Mucosa of descending colon (tissue), 3 donors: ENCODE results near the gene SPAG16. TPM values are rescaled to one million over a fixed set of nuclear protein-coding genes. Genes with fewer than 3 reads are reported as not detected.

ENCODE experiments used
- ATAC-seq: fragments of 200-7000 bp; cut with Tn5 transposase; one replicate; pipeline ENCODE4 v1.9.1; 2020; ENCODE audit warnings: mild to moderate bottlenecking, moderate library complexity
- DNase-seq, 3 donors: peaks; one replicate each; pipeline ENCODE4 v3.0.0-alpha.2; 2020
- H3K36me3 ChIP-seq: fragments of 200-600 bp; one replicate; pipeline ENCODE4 v1.8.0; 2021; ENCODE audit warnings: low read depth, mild to moderate bottlenecking
- H3K4me1 ChIP-seq: fragments of 200-600 bp; one replicate; pipeline ENCODE4 v1.8.0; 2021; ENCODE audit warnings: low read depth, mild to moderate bottlenecking
- H3K4me3 ChIP-seq: fragments of 200-600 bp; one replicate; pipeline ENCODE4 v1.8.0; 2021; ENCODE audit warnings: mild to moderate bottlenecking
- H3K9me3 ChIP-seq: fragments of 200-600 bp; one replicate; pipeline ENCODE4 v1.8.0; 2021; ENCODE audit warnings: mild to moderate bottlenecking
- intact Hi-C, 2 donors: fragments of 100-400 bp; cut with DNase I in 1 of 2; cut with micrococcal nuclease in 1 of 2; formaldehyde crosslinking; loops; one replicate each; pipeline versions ENCODE4 v1.11.0 to v1.11.1; 2022; cut with DNase I, micrococcal nuclease
- total RNA-seq, 3 donors: library from RNA; stranded (reverse); fragmentation: NEBNext Ultra II Directional in 2 of 3; extraction: Animal tissue kit (Norgen Biotek cat#: 25700) in 2 of 3; gene quantifications; one replicate each; pipeline versions ENCODE4 v1.2.1 to v1.2.4, GENCODE V29; 2021 to 2023
- TF ChIP-seq, protein P1 (sequence below): fragments of 200-600 bp; IDR thresholded peaks from one replicate; pipeline ENCODE4 v1.8.0; 2022; ENCODE audit warnings: antibody characterized with exemption, mild to moderate bottlenecking
- donor health status: DM: no; HTN: no; CAD: no; lungs with moderate emphysema.
- donor health status: DM: no; HTN: no; CAD: no.
- donor health status: DM: no; HTN: yes; CAD: no.

SPAG16 gene
- total RNA-seq, 3 donors from 2014 or later = 18.1 to 20.3 (median 18.5) TPM

DNA sequence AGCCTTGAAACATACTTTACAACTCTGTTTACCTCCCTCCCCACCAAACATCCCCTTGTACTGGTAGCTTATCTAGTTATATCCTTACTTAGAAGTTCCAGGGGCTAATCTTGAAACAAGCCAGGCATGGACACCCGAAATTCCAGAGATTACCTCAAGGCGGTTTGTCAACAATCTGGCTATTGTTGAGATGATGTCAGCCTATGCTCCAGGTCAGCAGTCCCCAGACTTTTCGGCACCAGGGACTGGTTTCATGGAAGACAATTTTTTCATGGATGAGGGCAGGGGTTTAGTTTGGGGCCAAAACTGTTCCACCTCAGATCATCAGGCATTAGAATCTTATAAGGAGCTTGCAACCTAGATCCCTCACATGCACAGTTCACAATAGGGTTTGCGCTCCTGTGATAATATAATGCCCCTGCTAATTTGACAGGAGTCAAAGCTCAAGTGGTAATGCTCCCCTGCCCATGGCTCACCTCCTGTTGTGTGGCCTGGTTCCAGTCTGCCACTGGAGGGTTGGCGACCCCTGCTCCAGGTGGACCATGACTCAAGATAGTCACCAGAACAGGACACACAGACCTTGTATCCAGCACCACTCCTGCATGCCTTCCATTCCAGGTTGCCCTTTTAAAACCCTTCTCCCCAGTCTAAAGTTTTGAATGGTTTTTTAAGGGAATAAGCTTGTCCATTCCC, 171.2 kb downstream of the SPAG16 start:
- Histone ChIP-seq H3K4me3 (no peak overlapping the region), H3K9me3 (no peaks in the 10 kb centered on the region), H3K36me3 (no peaks in the 10 kb centered on the region), H3K4me1 (no peaks in the 10 kb centered on the region)
- TF ChIP-seq, protein P1, sequence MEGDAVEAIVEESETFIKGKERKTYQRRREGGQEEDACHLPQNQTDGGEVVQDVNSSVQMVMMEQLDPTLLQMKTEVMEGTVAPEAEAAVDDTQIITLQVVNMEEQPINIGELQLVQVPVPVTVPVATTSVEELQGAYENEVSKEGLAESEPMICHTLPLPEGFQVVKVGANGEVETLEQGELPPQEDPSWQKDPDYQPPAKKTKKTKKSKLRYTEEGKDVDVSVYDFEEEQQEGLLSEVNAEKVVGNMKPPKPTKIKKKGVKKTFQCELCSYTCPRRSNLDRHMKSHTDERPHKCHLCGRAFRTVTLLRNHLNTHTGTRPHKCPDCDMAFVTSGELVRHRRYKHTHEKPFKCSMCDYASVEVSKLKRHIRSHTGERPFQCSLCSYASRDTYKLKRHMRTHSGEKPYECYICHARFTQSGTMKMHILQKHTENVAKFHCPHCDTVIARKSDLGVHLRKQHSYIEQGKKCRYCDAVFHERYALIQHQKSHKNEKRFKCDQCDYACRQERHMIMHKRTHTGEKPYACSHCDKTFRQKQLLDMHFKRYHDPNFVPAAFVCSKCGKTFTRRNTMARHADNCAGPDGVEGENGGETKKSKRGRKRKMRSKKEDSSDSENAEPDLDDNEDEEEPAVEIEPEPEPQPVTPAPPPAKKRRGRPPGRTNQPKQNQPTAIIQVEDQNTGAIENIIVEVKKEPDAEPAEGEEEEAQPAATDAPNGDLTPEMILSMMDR = no peak
- DNase-seq (no peak), ATAC-seq (no peak)
- intact Hi-C loops = no loop called here

DNA sequence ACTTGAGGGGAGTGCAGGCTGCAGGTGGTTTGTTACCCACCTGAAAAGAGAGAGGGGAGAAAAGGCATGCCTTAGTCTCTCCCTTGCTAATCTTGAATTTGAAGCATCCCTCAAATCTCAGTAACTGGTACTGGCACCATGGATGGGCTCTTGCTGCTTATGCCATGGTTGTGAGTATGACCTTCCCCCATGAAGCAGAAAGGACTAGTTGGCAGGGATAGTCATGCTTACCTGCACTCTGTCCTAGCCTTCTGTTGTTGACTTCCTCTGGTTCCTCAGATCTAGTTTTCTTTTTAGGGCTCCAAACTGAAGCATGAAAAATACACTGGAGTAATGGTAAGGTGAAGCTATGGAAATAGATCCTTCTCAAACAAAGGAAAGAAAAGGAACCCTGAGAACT, 191.2 kb downstream of the SPAG16 start:
- DNase-seq = no peak
- Histone ChIP-seq H3K9me3 (peaks cover 36% of the 10 kb centered on the region), H3K36me3 (no peaks in the 10 kb centered on the region), H3K4me3 (no peak overlapping the region), H3K4me1 (no peaks in the 10 kb centered on the region)
- ATAC-seq = no peak
- TF ChIP-seq, protein P1 = no peak
- intact Hi-C loops = no loop called here

DNA sequence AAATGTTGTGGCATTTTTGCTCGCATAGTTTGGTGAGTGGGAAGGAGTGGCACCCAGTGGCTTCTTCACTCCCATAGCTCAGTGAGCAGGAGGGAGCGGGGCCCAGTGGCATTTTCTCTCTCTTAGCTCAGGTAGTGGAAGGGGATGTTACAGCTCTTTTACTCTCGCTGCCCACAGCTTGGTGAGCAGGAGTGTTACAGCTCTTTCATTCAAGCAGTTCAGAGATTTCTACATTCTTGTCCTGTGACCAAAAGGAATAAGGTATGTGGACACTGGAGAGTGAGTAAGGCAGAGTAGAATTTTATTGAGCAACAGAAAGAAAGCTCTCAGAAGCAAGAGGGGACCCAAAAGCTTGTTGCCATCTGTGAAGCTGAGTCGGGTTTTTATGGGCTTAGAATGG, 192.4 kb downstream of the SPAG16 start:
- Histone ChIP-seq H3K4me3 (no peak overlapping the region), H3K4me1 (no peaks in the 10 kb centered on the region), H3K36me3 (no peaks in the 10 kb centered on the region), H3K9me3 (peaks cover 36% of the 10 kb centered on the region)
- DNase-seq (no peak), ATAC-seq (no peak)
- intact Hi-C loops = no loop called here
- TF ChIP-seq, protein P1 = no peak

DNA sequence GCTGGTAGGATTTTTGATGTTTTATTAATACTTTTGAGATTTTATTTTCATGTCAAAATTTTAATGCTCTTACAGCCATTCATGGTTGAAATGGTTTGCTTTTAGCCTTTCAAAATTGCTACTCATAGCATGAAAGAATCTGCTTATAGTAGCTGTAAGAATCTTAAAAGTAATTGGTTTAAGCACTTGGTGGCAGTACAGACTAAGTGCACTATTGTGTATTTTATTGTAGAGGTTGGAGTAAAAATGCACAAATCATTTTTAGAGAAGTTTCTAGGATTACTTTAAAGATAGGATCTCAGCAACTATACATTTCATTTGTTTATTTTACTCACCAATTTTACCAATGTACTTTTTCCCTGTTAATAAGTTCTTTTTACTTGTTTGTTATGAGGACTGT, 205.8 kb downstream of the SPAG16 start:
- ATAC-seq = no peak
- intact Hi-C loops = no loop called here

DNA sequence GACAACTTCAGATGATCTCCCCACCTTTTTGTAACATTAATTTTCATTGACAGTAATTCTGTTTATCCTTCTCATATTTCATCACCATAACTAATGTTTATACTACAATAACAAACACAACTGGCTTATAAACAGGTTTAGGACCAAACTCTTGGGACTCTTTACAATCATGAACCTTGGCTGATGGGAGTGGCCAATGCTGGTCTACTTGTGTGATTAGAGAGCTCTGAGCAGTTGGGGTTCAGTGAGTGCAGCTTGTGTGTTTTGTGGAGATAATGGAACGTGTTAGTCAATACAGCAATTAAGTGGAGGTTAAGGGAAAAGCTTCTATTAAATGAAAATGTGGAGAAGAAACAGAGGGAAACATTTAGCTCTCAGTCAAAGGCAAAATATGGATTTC, 207.1 kb downstream of the SPAG16 start:
- Histone ChIP-seq H3K9me3 (no peaks in the 10 kb centered on the region), H3K4me3 (no peak overlapping the region), H3K4me1 (no peaks in the 10 kb centered on the region), H3K36me3 (no peaks in the 10 kb centered on the region)
- intact Hi-C loops = no loop called here
- ATAC-seq (no peak), DNase-seq (no peak)
- TF ChIP-seq, protein P1 = no peak

More for the DNA sequence above, 205.8 kb downstream of the SPAG16 start:
- Histone ChIP-seq H3K9me3 (no peaks in the 10 kb centered on the region), H3K4me1 (no peaks in the 10 kb centered on the region), H3K36me3 (no peaks in the 10 kb centered on the region), H3K4me3 (no peak overlapping the region)
- DNase-seq = no peak
- TF ChIP-seq, protein P1 = no peak

DNA sequence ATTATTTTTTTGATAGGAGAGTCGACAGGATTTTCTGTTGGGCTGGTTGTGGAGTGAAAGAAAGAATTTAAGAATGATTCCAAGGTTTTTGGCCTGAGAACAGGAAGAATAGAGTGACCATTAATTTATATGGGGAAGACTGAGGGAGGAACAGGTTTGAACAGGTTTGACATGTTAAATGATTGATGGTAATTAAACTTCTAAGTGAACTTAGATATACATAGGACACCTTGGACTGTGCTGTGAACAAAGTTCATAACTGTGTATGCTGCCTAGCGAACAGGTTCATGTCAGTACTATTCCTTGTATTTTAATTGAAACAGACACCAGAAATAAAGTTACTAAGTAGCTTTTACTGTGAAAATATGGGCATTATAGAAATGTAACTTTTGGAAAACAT, 212.0 kb downstream of the SPAG16 start:
- Histone ChIP-seq H3K4me3 (no peak overlapping the region), H3K36me3 (no peaks in the 10 kb centered on the region), H3K4me1 (no peaks in the 10 kb centered on the region), H3K9me3 (no peaks in the 10 kb centered on the region)
- DNase-seq = no peak
- intact Hi-C loops = no loop called here
- ATAC-seq = no peak
- TF ChIP-seq, protein P1 = no peak
